IPS-20b (cell line): ENCODE measurements around the gene MBD6.
"Not testable (repeated sequence)": the region's sequence is repeated elsewhere in the genome, so short reads cannot be mapped to it uniquely, and the experiment has no call there.

Source experiments
- H3K27ac ChIP-seq: one replicate; pipeline ENCODE4 v1.5.1; 2013; ENCODE audit warnings: low read length
- H3K27me3 ChIP-seq: 2 replicates; pipeline ENCODE4 v1.6.1; 2013; ENCODE audit warnings: mild to moderate bottlenecking, low read length, inconsistent platforms; ENCODE audit not compliant: insufficient read depth
- H3K36me3 ChIP-seq: 2 replicates; pipeline ENCODE4 v1.6.1; 2013; ENCODE audit warnings: low read depth, mild to moderate bottlenecking, inconsistent platforms, low read length, moderate library complexity; ENCODE audit not compliant: insufficient read depth
- H3K4me1 ChIP-seq: 2 replicates; pipeline ENCODE4 v1.6.1; 2013; ENCODE audit warnings: mild to moderate bottlenecking, control low read depth, inconsistent platforms, low read length, moderate library complexity; ENCODE audit not compliant: insufficient read depth
- H3K4me3 ChIP-seq: 2 replicates; pipeline ENCODE4 v1.5.1; 2013; ENCODE audit warnings: mild to moderate bottlenecking, low read length, inconsistent platforms
- H3K9ac ChIP-seq: 2 replicates; pipeline ENCODE4 v1.6.1; 2013; ENCODE audit warnings: low read depth, mild to moderate bottlenecking, inconsistent platforms, low read length, moderate library complexity
- H3K9me3 ChIP-seq: 2 replicates; pipeline ENCODE4 v1.6.1; 2013; ENCODE audit warnings: mild to moderate bottlenecking, low read depth, low read length, inconsistent platforms; ENCODE audit not compliant: insufficient read depth

Gene MBD6

DNA sequence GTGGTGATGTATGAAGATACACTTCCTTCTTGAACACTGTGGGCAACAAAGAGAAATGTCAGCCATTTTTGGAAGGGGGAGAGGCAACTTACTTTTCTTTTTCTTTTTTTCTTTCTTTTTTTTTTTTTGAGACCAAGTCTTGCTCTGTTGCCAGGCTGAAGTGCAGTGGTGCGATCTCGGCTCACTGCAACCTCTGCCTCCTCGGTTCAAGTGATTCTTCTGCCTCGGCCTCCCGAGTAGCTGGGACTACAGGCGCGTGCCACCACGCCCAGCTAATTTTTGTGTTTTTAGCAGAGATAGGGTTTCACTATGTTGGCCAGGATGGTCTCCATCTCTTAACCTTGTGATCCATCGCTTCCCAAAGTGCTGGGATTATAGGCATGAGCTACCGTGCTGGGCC lies 4.9 kb upstream of the MBD6 start:
- H3K9ac ChIP-seq, H3K27ac ChIP-seq, H3K27me3 ChIP-seq, H3K9me3 ChIP-seq, H3K4me3 ChIP-seq: not testable (repeated sequence)
- Histone ChIP-seq H3K36me3 (peaks cover 66% of the 10 kb centered on the region), H3K4me1 (peaks cover 16% of the 10 kb centered on the region; the same call in 1 of the 2 replicates)

DNA sequence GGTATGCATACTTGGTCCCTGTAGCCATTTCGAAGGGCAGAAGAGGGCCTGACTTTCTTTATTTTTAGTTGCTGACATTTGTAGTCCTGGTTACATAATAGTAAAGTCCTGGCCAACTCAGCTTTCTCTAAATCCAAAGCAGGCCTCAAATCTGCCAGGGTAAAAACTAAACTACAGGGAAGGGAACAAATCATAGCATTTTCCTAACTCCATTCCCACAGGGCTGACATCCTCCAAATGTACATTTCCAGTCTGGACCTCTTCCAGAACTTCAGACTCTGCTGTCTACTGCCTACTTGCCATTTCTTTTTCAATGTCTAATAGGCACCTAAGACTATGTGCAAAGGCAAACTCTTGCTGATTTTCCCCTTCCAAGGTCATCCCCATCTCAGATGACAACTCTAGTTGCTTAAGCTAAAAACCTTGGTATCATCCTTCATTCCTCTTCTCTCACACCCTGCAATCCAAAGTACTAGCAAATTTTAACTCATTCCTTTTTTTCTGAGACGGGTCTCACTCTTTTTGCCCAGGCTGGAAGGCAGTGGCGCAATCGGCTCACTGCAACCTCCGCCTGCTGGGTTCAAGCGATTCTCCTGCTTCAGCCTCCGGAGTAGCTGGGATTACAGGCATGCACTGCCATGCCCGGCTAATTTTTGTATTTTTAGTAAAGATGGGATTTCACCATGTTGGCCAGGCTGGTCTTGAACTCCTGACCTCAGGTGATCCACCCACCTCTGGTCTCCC lies 4.3 kb upstream of the MBD6 start:
- Histone ChIP-seq H3K27me3 (no peaks in the 10 kb centered on the region; the same call in 1 of the 2 replicates), H3K27ac (no peak overlapping the region), H3K4me3 (no peak overlapping the region), H3K9ac (no peak overlapping the region), H3K9me3 (no peaks in the 10 kb centered on the region), H3K36me3 (peaks cover 60% of the 10 kb centered on the region), H3K4me1 (peaks cover 16% of the 10 kb centered on the region; the same call in 1 of the 2 replicates)

DNA sequence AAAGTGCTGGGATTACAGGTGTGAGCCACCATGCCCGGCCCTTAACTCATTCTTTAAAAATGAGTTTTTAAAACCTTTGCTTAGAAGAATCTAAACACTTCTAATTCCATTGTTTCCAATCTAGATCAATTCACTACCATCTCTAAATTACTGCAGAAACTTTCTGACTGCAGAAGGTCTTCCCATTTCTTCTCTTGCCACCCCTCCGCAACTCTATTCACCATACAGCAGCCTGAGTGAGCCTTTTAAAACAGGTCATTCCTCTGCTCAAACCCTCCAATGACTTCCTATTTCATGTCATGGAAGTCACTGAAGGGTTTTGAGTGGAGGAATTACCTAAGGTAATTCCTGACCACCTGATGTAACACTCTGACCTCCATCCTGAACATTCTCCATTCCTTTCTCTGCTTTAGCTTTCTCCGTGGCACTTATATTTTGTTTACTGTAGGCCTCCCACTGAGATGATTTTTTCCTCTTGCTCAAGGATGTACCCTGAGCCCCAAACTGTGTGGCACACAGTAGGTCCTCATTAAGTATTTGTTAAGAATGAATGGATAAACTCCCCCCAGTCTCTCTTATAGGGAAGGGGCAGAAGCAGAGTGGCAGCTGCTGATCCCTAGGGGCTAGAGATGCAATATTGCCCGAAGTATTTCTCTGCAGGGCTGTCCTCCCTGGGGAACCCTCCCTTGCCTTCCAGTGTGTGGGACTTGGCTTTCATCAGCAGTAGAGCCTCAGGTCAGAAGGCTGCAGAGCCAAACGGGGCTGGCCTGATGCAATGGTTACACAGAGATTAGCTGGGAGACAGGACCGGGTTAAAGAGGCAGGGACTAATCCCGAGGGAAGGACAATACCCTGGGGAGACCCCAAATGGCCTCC lies 3.5 kb upstream of the MBD6 start:
- no peaks in the 10 kb centered on the region for H3K9me3 ChIP-seq
- peak overlapping the region; percentile 91 for H3K9ac ChIP-seq
- H3K4me1 ChIP-seq = peaks cover 16% of the 10 kb centered on the region; the same call in 1 of the 2 replicates
- H3K27me3 ChIP-seq = no peaks in the 10 kb centered on the region; the same call in 1 of the 2 replicates
- peaks cover 53% of the 10 kb centered on the region for H3K36me3 ChIP-seq
- no peak overlapping the region for H3K27ac ChIP-seq
- peak overlapping the region; percentile 82 for H3K4me3 ChIP-seq

DNA sequence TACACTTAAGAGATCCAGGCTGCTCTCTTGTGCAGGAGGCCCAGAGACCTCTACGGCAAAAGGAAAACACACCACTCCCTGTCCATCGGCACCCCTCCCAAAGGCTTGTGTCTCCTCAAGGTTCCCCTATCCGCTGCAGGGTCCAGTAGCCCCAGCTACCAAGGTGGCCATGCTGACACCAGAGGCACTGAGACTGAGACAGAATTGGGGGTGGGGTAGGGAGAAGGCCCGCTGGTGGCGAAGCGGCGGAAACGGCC lies 2.9 kb upstream of the MBD6 start:
- H3K4me1 ChIP-seq = peaks cover 16% of the 10 kb centered on the region; the same call in 1 of the 2 replicates
- peak overlapping the region; percentile 22 for H3K27ac ChIP-seq
- H3K36me3 ChIP-seq = peaks cover 53% of the 10 kb centered on the region
- H3K9me3 ChIP-seq = no peaks in the 10 kb centered on the region
- H3K27me3 ChIP-seq = no peaks in the 10 kb centered on the region; the same call in 1 of the 2 replicates
- H3K4me3 ChIP-seq = peak overlapping the region; percentile 82
- peak overlapping the region; percentile 91 for H3K9ac ChIP-seq

DNA sequence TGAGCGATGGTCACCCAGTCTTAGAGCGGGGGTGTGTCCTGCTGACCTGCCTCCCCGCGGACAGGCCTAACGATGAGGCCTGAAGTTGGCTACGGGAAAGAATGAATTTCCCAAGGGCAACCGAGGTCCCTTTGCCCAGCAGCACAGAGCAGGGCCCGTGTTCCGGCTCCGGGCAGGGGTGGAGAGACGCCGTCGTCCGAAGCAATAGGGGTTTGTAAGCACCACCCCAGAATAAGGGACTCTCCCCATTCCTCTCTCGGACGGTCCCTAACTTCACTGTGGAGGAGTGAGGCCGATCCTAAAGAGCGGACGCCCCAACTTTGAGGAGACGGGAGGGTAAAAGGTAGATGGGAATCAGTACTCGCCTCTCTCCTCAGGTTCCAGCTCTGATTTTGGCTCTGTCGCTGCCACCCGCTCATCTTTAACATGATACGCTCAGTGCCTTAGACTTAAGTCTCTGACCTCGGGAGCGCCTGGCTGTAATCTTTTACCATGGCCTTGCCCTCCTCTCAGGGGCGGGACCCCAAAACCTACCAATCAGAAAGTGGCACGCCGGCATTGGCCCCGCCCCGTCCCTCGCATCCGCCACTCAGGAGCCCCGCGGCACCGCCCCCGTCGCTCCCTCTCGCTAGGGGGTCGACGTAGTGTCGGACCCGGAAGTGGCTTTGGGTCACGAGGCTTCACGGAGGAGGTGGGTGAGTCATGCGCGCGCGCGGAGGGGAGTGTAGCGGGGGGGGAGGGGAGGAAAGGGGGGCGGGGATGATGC lies 2.4 kb upstream of the MBD6 start, which contains the start of gene DDIT3:
Gene DDIT3 (minus strand): TSS at position 462 of the 766 bp plus-strand sequence. CDS start 3,108 bp downstream, outside the sequence.
- Histone ChIP-seq H3K9ac (peak within 1 kb of the TSS; percentile 91), H3K4me1 (peaks cover 16% of the 10 kb centered on the region; the same call in 1 of the 2 replicates), H3K36me3 (peaks cover 50% of the 10 kb centered on the region), H3K9me3 (no peaks in the 10 kb centered on the region), H3K4me3 (peak within 1 kb of the TSS; percentile 82), H3K27ac (peak within 1 kb of the TSS; percentile 22), H3K27me3 (no peaks in the 10 kb centered on the region; the same call in 1 of the 2 replicates)

DNA sequence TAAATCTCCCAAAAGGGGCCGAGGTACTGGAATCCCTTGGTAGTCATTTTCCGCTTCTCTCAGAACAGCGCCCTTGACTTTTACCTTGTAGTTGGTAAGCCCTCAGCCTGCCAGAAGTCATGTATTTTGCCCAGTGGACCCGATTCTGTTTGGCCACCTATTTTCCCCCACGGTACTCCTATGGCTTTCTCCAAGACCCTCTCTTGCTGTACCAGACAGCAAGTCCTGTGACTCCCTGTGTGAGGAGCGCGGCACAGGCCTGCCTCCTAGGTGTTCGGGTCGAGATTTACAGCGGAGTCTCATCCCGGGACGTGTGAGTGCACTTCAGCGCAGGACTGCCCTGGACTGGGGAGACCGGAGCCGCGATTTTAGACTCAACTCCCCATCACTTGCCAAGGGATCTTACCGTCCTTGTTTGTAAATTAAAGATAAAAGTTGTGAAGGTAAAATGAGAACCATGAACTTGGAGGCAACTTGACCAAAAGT lies 1.1 kb upstream of the MBD6 start:
- Histone ChIP-seq H3K9me3 (no peaks in the 10 kb centered on the region), H3K27ac (no peak overlapping the region), H3K4me1 (peaks cover 16% of the 10 kb centered on the region; the same call in 1 of the 2 replicates), H3K4me3 (peak overlapping the region; percentile 78), H3K36me3 (peaks cover 43% of the 10 kb centered on the region), H3K9ac (peak overlapping the region; percentile 60; the same call in 1 of the 2 replicates), H3K27me3 (no peaks in the 10 kb centered on the region; the same call in 1 of the 2 replicates)

DNA sequence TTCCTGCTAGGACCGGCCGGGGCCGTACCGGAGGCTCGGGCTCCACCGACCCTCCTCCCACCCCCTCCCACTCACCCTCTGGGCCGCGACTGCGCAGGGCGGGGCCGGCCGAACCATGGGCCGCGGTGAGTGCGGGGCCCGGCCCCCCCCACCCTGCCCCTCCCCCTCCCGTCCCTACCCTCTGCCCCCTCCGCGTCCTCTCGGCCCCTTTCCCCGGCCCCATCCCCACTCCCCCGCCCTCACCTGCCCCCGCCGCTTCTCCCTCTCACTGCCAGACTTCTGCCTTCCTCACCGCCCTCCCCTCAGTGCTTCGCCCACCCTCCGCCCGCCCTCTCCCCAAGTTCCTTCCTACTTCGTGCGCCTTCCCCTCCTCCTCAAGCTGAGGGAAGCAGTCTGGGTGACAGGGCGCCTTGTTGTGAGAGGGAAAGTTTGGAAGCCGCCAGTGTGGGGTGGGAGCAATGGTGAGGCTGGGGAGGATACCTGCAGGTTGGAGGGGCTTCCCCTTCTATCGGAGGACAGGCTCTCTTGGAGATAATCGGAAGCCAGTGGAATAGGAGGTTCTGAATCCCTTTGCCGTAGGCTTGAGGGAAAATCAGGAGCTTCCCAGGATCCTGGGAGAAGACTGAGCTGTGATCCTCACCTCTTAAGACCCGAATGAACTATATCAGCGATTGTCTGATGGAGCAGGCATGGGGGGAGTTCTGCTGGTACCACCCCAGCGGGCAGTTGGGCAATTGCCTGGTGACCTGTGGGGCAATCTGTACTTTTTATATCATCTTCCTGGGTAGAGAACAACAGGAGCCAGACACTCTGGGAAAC lies 472 bp downstream of the MBD6 start:
- Histone ChIP-seq H3K27me3 (no peaks in the 10 kb centered on the region; the same call in 1 of the 2 replicates), H3K27ac (peak overlapping the region; percentile 67), H3K9me3 (no peaks in the 10 kb centered on the region), H3K36me3 (peaks cover 42% of the 10 kb centered on the region), H3K9ac (peak overlapping the region; percentile 78; the same call in 1 of the 2 replicates), H3K4me1 (peaks cover 16% of the 10 kb centered on the region; the same call in 1 of the 2 replicates), H3K4me3 (peak overlapping the region; percentile 94)

DNA sequence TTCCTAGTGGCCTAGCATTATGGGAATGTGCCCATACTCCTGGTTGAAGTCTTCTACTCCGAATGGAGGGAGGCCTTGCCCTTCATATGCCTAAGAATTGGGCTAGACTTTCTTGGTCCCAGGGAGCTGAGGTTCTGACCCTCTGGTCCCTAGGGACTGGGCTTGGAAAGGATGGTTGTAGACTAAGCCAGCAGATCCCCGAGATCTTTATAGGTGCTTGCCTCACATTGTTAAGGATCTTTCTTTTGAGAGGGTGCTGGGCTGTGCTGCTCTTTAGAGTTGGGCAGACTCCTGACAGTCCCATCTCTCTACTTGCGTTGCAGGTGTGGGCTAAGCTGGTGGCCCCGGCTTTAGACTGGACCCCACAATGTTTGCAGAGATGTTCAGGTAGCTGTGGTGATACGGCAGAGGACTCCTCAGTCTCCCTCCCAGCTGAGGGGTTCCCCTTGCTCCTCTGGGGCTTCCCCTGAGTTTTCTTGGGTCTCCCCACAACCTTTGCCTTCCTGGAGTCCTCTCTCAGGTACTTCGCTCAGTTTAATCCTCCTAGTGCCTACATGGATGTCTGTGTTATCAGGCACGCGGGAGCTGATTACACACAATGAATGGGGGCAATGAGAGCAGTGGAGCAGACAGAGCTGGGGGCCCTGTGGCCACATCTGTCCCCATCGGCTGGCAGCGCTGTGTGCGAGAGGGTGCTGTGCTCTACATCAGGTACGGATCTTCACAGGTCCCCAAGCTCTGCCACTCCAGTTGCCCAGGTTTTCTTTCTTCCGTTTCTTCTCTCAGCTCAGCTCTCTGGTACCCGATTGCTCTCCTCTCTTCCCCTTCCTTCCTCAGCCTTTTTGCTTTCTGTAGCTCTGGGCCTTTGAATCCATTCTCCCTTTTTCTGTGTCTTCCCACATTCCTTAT lies 1.3 kb downstream of the MBD6 start:
- peak overlapping the region; percentile 78; the same call in 1 of the 2 replicates for H3K9ac ChIP-seq

DNA sequence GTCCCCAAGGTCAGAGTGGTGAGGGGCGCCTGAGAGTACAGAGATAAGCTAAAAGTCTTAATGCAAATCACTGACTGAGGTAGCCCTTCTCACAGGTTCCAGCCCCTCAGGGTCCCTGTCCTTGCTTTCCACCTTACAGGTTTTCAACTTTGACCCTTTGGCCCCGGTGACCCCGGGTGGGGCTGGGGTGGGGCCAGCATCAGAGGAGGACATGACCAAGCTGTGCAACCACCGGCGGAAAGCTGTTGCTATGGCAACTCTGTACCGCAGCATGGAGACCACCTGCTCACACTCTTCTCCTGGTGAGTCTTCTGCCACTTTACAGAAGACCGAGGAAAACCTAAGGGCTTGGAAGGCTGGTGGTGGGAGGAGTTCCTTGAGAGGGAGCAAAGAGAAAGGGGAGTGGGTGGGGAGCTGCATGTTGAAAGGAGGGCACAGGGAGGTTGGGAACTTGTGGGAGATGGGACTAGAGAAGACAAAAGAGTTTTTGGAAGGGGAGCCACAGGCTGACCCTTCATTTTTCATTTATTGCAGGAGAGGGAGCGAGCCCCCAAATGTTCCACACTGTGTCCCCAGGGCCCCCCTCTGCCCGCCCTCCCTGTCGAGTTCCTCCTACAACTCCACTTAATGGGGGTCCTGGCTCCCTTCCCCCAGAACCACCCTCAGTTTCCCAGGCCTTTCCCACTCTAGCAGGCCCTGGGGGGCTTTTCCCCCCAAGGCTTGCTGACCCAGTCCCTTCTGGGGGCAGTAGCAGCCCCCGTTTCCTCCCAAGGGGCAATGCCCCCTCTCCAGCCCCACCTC lies 2.4 kb downstream of the MBD6 start:
- Histone ChIP-seq H3K27ac (no peak overlapping the region), H3K9me3 (no peaks in the 10 kb centered on the region), H3K27me3 (no peaks in the 10 kb centered on the region; the same call in 1 of the 2 replicates), H3K9ac (no peak overlapping the region), H3K4me3 (no peak overlapping the region), H3K36me3 (peaks cover 46% of the 10 kb centered on the region), H3K4me1 (peaks cover 12% of the 10 kb centered on the region; the same call in 1 of the 2 replicates)

More for the DNA sequence above, 1.3 kb downstream of the MBD6 start:
- Histone ChIP-seq H3K9me3 (no peaks in the 10 kb centered on the region), H3K4me3 (peak overlapping the region; percentile 94), H3K27me3 (no peaks in the 10 kb centered on the region; the same call in 1 of the 2 replicates), H3K27ac (no peak overlapping the region), H3K36me3 (peaks cover 41% of the 10 kb centered on the region), H3K4me1 (peaks cover 12% of the 10 kb centered on the region; the same call in 1 of the 2 replicates)
